ENCODE measurements around the gene GAL3ST1.

DNA sequence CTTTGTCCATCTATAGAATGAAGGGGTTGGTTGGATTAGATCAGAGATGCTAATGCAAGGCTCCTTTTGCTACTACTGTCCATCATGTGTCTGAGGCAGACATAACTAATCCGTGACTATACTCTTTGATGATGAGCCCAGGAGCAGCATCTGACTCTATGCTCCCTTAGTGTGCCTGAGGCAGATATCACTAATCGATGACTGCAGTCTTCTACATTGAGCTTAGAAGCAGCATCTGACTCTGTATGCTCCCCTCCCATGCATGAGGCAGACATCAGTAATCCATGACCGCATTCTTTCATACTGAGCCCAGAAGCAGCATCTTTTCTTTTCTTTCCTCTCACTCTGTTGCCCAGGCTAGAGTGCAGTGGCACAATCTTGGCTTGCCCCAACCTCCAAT lies 36.7 kb upstream of the GAL3ST1 start:
- TF ChIP-seq, protein P1, sequence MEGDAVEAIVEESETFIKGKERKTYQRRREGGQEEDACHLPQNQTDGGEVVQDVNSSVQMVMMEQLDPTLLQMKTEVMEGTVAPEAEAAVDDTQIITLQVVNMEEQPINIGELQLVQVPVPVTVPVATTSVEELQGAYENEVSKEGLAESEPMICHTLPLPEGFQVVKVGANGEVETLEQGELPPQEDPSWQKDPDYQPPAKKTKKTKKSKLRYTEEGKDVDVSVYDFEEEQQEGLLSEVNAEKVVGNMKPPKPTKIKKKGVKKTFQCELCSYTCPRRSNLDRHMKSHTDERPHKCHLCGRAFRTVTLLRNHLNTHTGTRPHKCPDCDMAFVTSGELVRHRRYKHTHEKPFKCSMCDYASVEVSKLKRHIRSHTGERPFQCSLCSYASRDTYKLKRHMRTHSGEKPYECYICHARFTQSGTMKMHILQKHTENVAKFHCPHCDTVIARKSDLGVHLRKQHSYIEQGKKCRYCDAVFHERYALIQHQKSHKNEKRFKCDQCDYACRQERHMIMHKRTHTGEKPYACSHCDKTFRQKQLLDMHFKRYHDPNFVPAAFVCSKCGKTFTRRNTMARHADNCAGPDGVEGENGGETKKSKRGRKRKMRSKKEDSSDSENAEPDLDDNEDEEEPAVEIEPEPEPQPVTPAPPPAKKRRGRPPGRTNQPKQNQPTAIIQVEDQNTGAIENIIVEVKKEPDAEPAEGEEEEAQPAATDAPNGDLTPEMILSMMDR (conservative IDR thresholded peaks at IDR 0.05 in 1 of 2, IDR thresholded peaks at IDR 0.05 in 1 of 2; ENCODE audit: low read depth in 1 of 2, low read length in 2 of 2), result no peak
- no peak for TF ChIP-seq EZH2 (IDR thresholded peaks at IDR 0.05; ENCODE audit: low read length, missing control alignments)
